ENCODE results near the gene SLC16A7. TPM values are rescaled to one million over a fixed set of nuclear protein-coding genes. Genes with fewer than 3 reads are reported as not detected.

SLC16A7 gene
- total RNA-seq = 10 to 100 TPM; 24.2 to 26.1 TPM

GRCh38 chr12:59595883-59596540, at the start of gene SLC16A7:
TSS of gene SLC16A7 (plus strand) at chr12:59596029. CDS start at chr12:59704802, 108,773 bp downstream.
- H3K27me3 Mint-ChIP-seq = no peaks in the 10 kb centered on the region
- peak; percentile 79 to 83 for ATAC-seq
- H3K4me3 Mint-ChIP-seq = peak within 1 kb of the TSS; percentile 97
- peak within 1 kb of the TSS; percentile 98 for H3K27ac Mint-ChIP-seq
- peaks cover 36 to 44% of the 10 kb centered on the region in 2 donors for H3K4me1 Mint-ChIP-seq (ENCODE audit: low read depth in 2 of 2)
- no peaks in the 10 kb centered on the region for H3K9me3 Mint-ChIP-seq
- no peaks in the 10 kb centered on the region for H3K36me3 Mint-ChIP-seq
- DNase-seq (ENCODE audit: low spot score) = peak; percentile 93

- DNase-seq (ENCODE audit: low spot score) = no peak
- H3K4me3 Mint-ChIP-seq = no peak overlapping the region
- H3K4me1 Mint-ChIP-seq (ENCODE audit: low read depth in 2 of 2) = peaks cover 0 to 4% of the 10 kb centered on the region in 2 donors
- no peaks in the 10 kb centered on the region for H3K36me3 Mint-ChIP-seq
- peaks cover 9 to 11% of the 10 kb centered on the region in 2 donors for H3K27me3 Mint-ChIP-seq
- no peaks in the 10 kb centered on the region for H3K9me3 Mint-ChIP-seq
- no peak for ATAC-seq
- H3K27ac Mint-ChIP-seq = no peak overlapping the region
Measured at GRCh38 chr12:59548930-59549329, 46.9 kb upstream of the SLC16A7 start.

- no peak overlapping the region for H3K27ac Mint-ChIP-seq
- no peak overlapping the region for H3K4me3 Mint-ChIP-seq
- no peaks in the 10 kb centered on the region for H3K4me1 Mint-ChIP-seq (ENCODE audit: low read depth in 2 of 2)
- no peak for DNase-seq (ENCODE audit: low spot score)
- H3K36me3 Mint-ChIP-seq = no peaks in the 10 kb centered on the region
- H3K27me3 Mint-ChIP-seq = peaks cover 7 to 16% of the 10 kb centered on the region in 2 donors
- no peak for ATAC-seq
- H3K9me3 Mint-ChIP-seq = no peaks in the 10 kb centered on the region
Measured at GRCh38 chr12:59559696-59560095, 36.1 kb upstream of the SLC16A7 start.

- no peaks in the 10 kb centered on the region for H3K36me3 Mint-ChIP-seq
- no peak overlapping the region for H3K27ac Mint-ChIP-seq
- H3K27me3 Mint-ChIP-seq = peaks cover 22 to 23% of the 10 kb centered on the region in 2 donors
- no peaks in the 10 kb centered on the region for H3K4me1 Mint-ChIP-seq (ENCODE audit: low read depth in 2 of 2)
- no peaks in the 10 kb centered on the region for H3K9me3 Mint-ChIP-seq
- no peak overlapping the region for H3K4me3 Mint-ChIP-seq
- ATAC-seq (no peak), DNase-seq (ENCODE audit: low spot score) (no peak)
Measured at GRCh38 chr12:59570145-59570544, 25.7 kb upstream of the SLC16A7 start.

GRCh38 chr12:59574406-59574805, 21.4 kb upstream of the SLC16A7 start:
- H3K27me3 Mint-ChIP-seq = peaks cover 4 to 9% of the 10 kb centered on the region in 2 donors
- DNase-seq (ENCODE audit: low spot score) = no peak
- no peak overlapping the region for H3K27ac Mint-ChIP-seq
- H3K4me1 Mint-ChIP-seq (ENCODE audit: low read depth in 2 of 2) = peaks cover 10 to 12% of the 10 kb centered on the region in 2 donors
- H3K36me3 Mint-ChIP-seq = no peaks in the 10 kb centered on the region
- ATAC-seq = no peak
- no peaks in the 10 kb centered on the region for H3K9me3 Mint-ChIP-seq
- H3K4me3 Mint-ChIP-seq = no peak overlapping the region

- H3K36me3 Mint-ChIP-seq = no peaks in the 10 kb centered on the region
- H3K4me1 Mint-ChIP-seq (ENCODE audit: low read depth in 2 of 2) = peaks cover 12 to 15% of the 10 kb centered on the region in 2 donors
- no peak for ATAC-seq
Measured at GRCh38 chr12:59575826-59576225, 20.0 kb upstream of the SLC16A7 start.

GRCh38 chr12:59578254-59578653, 17.6 kb upstream of the SLC16A7 start:
- H3K27ac Mint-ChIP-seq = no peak overlapping the region
- H3K9me3 Mint-ChIP-seq = no peaks in the 10 kb centered on the region
- H3K4me1 Mint-ChIP-seq (ENCODE audit: low read depth in 2 of 2) = peaks cover 17 to 19% of the 10 kb centered on the region in 2 donors
- ATAC-seq = no peak
- no peaks in the 10 kb centered on the region for H3K36me3 Mint-ChIP-seq
- H3K27me3 Mint-ChIP-seq = peaks cover 0 to 12% of the 10 kb centered on the region in 2 donors
- DNase-seq (ENCODE audit: low spot score) = no peak
- H3K4me3 Mint-ChIP-seq = no peak overlapping the region

More at GRCh38 chr12:59575826-59576225, 20.0 kb upstream of the SLC16A7 start:
- Mint-ChIP-seq H3K4me3 (no peak overlapping the region), H3K9me3 (no peaks in the 10 kb centered on the region), H3K27me3 (peaks cover 0 to 8% of the 10 kb centered on the region in 2 donors), H3K27ac (no peak overlapping the region)
- DNase-seq (ENCODE audit: low spot score) = no peak

- Mint-ChIP-seq H3K27ac (no peak overlapping the region), H3K4me1 (ENCODE audit: low read depth in 2 of 2) (peaks cover 19 to 22% of the 10 kb centered on the region in 2 donors), H3K4me3 (no peak overlapping the region), H3K27me3 (peaks cover 2 to 12% of the 10 kb centered on the region in 2 donors), H3K9me3 (no peaks in the 10 kb centered on the region), H3K36me3 (no peaks in the 10 kb centered on the region)
- DNase-seq (ENCODE audit: low spot score) = no peak
- ATAC-seq = no peak
Measured at GRCh38 chr12:59579631-59580030, 16.2 kb upstream of the SLC16A7 start.

GRCh38 chr12:59580050-59580449, 15.8 kb upstream of the SLC16A7 start:
- H3K27me3 Mint-ChIP-seq = peaks cover 7 to 16% of the 10 kb centered on the region in 2 donors
- H3K36me3 Mint-ChIP-seq = no peaks in the 10 kb centered on the region
- no peak overlapping the region for H3K4me3 Mint-ChIP-seq
- ATAC-seq = no peak
- no peak for DNase-seq (ENCODE audit: low spot score)
- H3K4me1 Mint-ChIP-seq (ENCODE audit: low read depth in 2 of 2) = peaks cover 19 to 22% of the 10 kb centered on the region in 2 donors
- H3K9me3 Mint-ChIP-seq = no peaks in the 10 kb centered on the region
- no peak overlapping the region for H3K27ac Mint-ChIP-seq

GRCh38 chr12:59583003-59583712, 12.7 kb upstream of the SLC16A7 start:
- H3K9me3 Mint-ChIP-seq = no peaks in the 10 kb centered on the region
- no peak overlapping the region for H3K4me3 Mint-ChIP-seq
- H3K27ac Mint-ChIP-seq = no peak overlapping the region
- H3K36me3 Mint-ChIP-seq = no peaks in the 10 kb centered on the region
- H3K27me3 Mint-ChIP-seq = peaks cover 8 to 19% of the 10 kb centered on the region in 2 donors
- DNase-seq (ENCODE audit: low spot score) (no peak), ATAC-seq (no peak)
- peaks cover 13 to 15% of the 10 kb centered on the region in 2 donors for H3K4me1 Mint-ChIP-seq (ENCODE audit: low read depth in 2 of 2)

GRCh38 chr12:59587710-59588109, 8.1 kb upstream of the SLC16A7 start:
- H3K27me3 Mint-ChIP-seq = peaks cover 8 to 15% of the 10 kb centered on the region in 2 donors
- no peaks in the 10 kb centered on the region for H3K9me3 Mint-ChIP-seq
- H3K4me1 Mint-ChIP-seq (ENCODE audit: low read depth in 2 of 2) = peaks cover 4 to 10% of the 10 kb centered on the region in 2 donors
- no peak overlapping the region for H3K4me3 Mint-ChIP-seq
- no peak for ATAC-seq
- DNase-seq (ENCODE audit: low spot score) = no peak
- H3K36me3 Mint-ChIP-seq = no peaks in the 10 kb centered on the region
- H3K27ac Mint-ChIP-seq = no peak overlapping the region

GRCh38 chr12:59593761-59594160, 2.1 kb upstream of the SLC16A7 start:
- H3K27me3 Mint-ChIP-seq = peaks cover 0 to 4% of the 10 kb centered on the region in 2 donors
- peaks cover 28 to 36% of the 10 kb centered on the region in 2 donors for H3K4me1 Mint-ChIP-seq (ENCODE audit: low read depth in 2 of 2)
- no peaks in the 10 kb centered on the region for H3K9me3 Mint-ChIP-seq
- H3K36me3 Mint-ChIP-seq = no peaks in the 10 kb centered on the region
- H3K27ac Mint-ChIP-seq = no peak overlapping the region
- DNase-seq (ENCODE audit: low spot score) = no peak
- peak overlapping the region; percentile 3 for H3K4me3 Mint-ChIP-seq
- ATAC-seq = no peak

GRCh38 chr12:59594943-59595500, 807 bp upstream of the SLC16A7 start:
- DNase-seq (ENCODE audit: low spot score) = no peak

GRCh38 chr12:59595565-59595882, 305 bp upstream of the SLC16A7 start:
- no peak for DNase-seq (ENCODE audit: low spot score)
- H3K27ac Mint-ChIP-seq = peak overlapping the region; percentile 98
- H3K36me3 Mint-ChIP-seq = no peaks in the 10 kb centered on the region
- H3K9me3 Mint-ChIP-seq = no peaks in the 10 kb centered on the region
- no peak for ATAC-seq
- peaks cover 36 to 44% of the 10 kb centered on the region in 2 donors for H3K4me1 Mint-ChIP-seq (ENCODE audit: low read depth in 2 of 2)
- H3K27me3 Mint-ChIP-seq = no peaks in the 10 kb centered on the region
- H3K4me3 Mint-ChIP-seq = peak overlapping the region; percentile 97

More at GRCh38 chr12:59594943-59595500, 807 bp upstream of the SLC16A7 start:
- Mint-ChIP-seq H3K27me3 (no peaks in the 10 kb centered on the region), H3K4me3 (peak overlapping the region; percentile 97), H3K4me1 (ENCODE audit: low read depth in 2 of 2) (peaks cover 36 to 44% of the 10 kb centered on the region in 2 donors), H3K27ac (peak overlapping the region; percentile 98), H3K36me3 (no peaks in the 10 kb centered on the region), H3K9me3 (no peaks in the 10 kb centered on the region)
- no peak for ATAC-seq

Data from natural killer cell treated with Interleukin-12 subunit alpha and Interleukin-12 subunit beta and Interleukin-15 and Interleukin-18, amount 100 ng/mL, for 72 hours (primary cell).